ENCODE measurements around the gene BARX2. TPM values are rescaled to one million over a fixed set of nuclear protein-coding genes. Genes with fewer than 3 reads are reported as not detected.

Gene BARX2
- total RNA-seq, 4 donors from 2014 or later = 2.1 TPM; not detected in 3

DNA sequence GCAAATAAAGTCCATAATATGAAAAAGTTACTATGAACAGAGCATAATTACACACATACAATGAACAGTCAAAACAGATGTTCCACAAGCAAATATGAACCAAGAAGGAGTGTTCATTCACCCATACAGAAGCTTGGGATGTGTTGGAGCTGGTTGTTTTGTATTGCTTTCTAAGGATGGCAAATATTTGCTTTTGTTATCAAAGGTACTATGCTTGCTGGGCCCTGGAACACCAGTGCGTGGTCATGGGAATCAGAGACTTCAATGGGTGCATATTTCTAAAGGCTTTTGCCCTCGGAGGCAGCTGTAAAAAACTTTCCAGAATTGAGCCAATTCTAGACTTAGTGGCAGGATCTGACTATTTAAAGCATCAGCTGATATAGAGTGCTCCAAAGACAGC lies 85.1 kb downstream of the BARX2 start:
- no peak for ATAC-seq
- no peak overlapping the region for H3K4me3 ChIP-seq
- H3K9me3 ChIP-seq = no peaks in the 10 kb centered on the region
- TF ChIP-seq POLR2A (IDR thresholded peaks at IDR 0.05) = no peak
- TF ChIP-seq, protein P1, sequence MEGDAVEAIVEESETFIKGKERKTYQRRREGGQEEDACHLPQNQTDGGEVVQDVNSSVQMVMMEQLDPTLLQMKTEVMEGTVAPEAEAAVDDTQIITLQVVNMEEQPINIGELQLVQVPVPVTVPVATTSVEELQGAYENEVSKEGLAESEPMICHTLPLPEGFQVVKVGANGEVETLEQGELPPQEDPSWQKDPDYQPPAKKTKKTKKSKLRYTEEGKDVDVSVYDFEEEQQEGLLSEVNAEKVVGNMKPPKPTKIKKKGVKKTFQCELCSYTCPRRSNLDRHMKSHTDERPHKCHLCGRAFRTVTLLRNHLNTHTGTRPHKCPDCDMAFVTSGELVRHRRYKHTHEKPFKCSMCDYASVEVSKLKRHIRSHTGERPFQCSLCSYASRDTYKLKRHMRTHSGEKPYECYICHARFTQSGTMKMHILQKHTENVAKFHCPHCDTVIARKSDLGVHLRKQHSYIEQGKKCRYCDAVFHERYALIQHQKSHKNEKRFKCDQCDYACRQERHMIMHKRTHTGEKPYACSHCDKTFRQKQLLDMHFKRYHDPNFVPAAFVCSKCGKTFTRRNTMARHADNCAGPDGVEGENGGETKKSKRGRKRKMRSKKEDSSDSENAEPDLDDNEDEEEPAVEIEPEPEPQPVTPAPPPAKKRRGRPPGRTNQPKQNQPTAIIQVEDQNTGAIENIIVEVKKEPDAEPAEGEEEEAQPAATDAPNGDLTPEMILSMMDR (IDR thresholded peaks at IDR 0.05) = no peak
- no peak for TF ChIP-seq POLR2AphosphoS5 (IDR thresholded peaks at IDR 0.05)
- no peak for TF ChIP-seq EP300 (IDR thresholded peaks at IDR 0.05)
- peaks cover 29% of the 10 kb centered on the region for H3K27me3 ChIP-seq
- H3K36me3 ChIP-seq = no peaks in the 10 kb centered on the region
- H3K27ac ChIP-seq = no peak overlapping the region
- H3K4me1 ChIP-seq = no peaks in the 10 kb centered on the region
- WGBS, 2 donors (ENCODE audit: low coverage in 1 of 2) = 77 to 83% methylated on average over 2 of the region's 2 CpGs

GRCh38 chr11:129484068-129484467 lies 108.4 kb downstream of the BARX2 start:
- no peak for ATAC-seq
- no peak overlapping the region for H3K4me3 ChIP-seq

DNA sequence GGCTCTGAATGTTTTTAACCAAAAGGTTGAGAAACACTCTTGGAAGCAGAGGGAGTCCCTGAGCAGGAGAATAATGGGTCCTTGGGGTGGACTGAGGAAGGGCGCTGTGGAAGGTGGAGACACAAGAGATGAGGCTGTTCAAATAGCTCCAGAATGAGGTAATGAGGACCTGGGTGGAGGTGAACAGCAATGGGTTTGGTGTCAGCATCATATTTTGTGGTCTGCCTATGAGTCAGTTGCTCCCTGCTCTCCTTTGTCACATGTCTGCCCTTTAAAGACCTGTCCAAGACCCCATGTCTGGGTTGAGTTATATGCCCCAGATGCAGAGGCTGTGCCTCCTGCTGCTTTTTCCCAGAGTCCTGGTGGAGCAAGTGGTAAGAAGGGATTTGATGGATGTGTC lies 113.6 kb downstream of the BARX2 start:
- H3K9me3 ChIP-seq = peaks cover 0 to 4% (median 0%) of the 10 kb centered on the region in 3 donors
- TF ChIP-seq EP300 (IDR thresholded peaks at IDR 0.05) = no peak
- TF ChIP-seq, protein P1 (IDR thresholded peaks at IDR 0.05) = no peak
- no peak for TF ChIP-seq POLR2AphosphoS5 (IDR thresholded peaks at IDR 0.05)
- TF ChIP-seq POLR2A (IDR thresholded peaks at IDR 0.05) = no peak
- H3K4me3 ChIP-seq = no peak overlapping the region
- WGBS, 2 donors (ENCODE audit: low coverage in 1 of 2) = 86 to 91% methylated on average over 1 of the region's 1 CpG
- no peak overlapping the region for H3K27ac ChIP-seq
- no peaks in the 10 kb centered on the region for H3K27me3 ChIP-seq
- no peak for ATAC-seq
- no peaks in the 10 kb centered on the region for H3K36me3 ChIP-seq
- H3K4me1 ChIP-seq = no peaks in the 10 kb centered on the region

More at GRCh38 chr11:129484068-129484467, 108.4 kb downstream of the BARX2 start:
- TF ChIP-seq, protein P1 (IDR thresholded peaks at IDR 0.05) = no peak
- TF ChIP-seq POLR2A (IDR thresholded peaks at IDR 0.05) = no peak
- TF ChIP-seq POLR2AphosphoS5 (IDR thresholded peaks at IDR 0.05) = no peak
- H3K27ac ChIP-seq = no peak overlapping the region
- no peaks in the 10 kb centered on the region for H3K36me3 ChIP-seq
- 89 to 93% methylated on average over 1 of the region's 1 CpG for WGBS, 2 donors (ENCODE audit: low coverage in 1 of 2)
- H3K9me3 ChIP-seq = peaks cover 0 to 4% (median 0%) of the 10 kb centered on the region in 3 donors
- no peaks in the 10 kb centered on the region for H3K4me1 ChIP-seq
- H3K27me3 ChIP-seq = no peaks in the 10 kb centered on the region

DNA sequence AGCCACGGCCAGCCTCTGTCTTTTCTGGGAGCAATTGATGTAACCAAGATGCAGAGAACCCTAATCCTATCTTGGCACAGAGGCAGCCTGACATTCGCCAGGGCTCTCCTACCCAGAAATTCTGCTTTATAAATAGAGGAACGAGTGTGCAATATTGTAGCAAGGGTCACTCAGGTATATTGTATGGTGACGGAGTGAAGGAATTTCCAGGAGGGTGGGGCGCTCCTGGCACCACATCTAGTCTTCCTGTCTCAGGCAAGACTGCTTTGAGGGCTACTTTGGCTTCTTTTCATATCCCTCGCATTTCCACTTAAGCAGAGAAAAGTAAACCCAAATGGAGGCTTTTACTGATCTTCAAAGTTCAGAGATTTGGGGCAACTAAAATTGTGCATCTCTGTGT lies 114.4 kb downstream of the BARX2 start:
- Histone ChIP-seq H3K27ac (no peak overlapping the region), H3K4me1 (no peaks in the 10 kb centered on the region), H3K9me3 (peaks cover 0 to 4% (median 0%) of the 10 kb centered on the region in 3 donors), H3K36me3 (no peaks in the 10 kb centered on the region), H3K4me3 (no peak overlapping the region), H3K27me3 (no peaks in the 10 kb centered on the region)
- 61 to 78% methylated on average over 2 to 4 of the region's 6 CpGs for WGBS, 2 donors (ENCODE audit: low coverage in 1 of 2)
- no peak for ATAC-seq
- TF ChIP-seq EP300 (IDR thresholded peaks at IDR 0.05) = no peak

DNA sequence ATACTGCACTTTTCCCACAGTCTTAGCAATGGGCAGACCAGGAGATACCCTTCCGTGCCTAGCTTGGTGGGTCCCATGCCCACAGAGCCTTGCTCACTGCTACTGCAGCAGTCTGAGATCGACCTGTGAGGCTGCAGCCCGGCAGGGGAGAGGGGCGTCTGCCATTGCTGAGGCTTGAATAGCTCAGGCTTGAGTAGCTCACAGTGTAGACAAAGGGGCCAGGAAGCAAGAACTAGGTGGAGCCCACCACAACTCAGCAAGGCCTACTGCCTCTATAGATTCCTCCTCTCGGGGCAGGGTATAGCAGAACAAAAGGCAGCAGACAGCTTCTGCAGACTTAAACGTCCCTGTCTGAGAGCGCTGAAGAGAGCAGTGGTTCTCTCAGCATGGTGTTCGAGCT lies 118.1 kb downstream of the BARX2 start:
- Histone ChIP-seq H3K4me1 (no peaks in the 10 kb centered on the region), H3K27me3 (no peaks in the 10 kb centered on the region), H3K27ac (no peak overlapping the region), H3K4me3 (no peak overlapping the region), H3K36me3 (no peaks in the 10 kb centered on the region), H3K9me3 (no peaks in the 10 kb centered on the region)
- no peak for ATAC-seq
- WGBS, 2 donors (ENCODE audit: low coverage in 1 of 2) = 100% methylated on average over 1 of the region's 8 CpGs; no CpG with 5 or more reads in 1 of the 2 donors
- no peak for TF ChIP-seq EP300 (IDR thresholded peaks at IDR 0.05)
- TF ChIP-seq POLR2AphosphoS5 (IDR thresholded peaks at IDR 0.05) = no peak
- TF ChIP-seq, protein P1 (IDR thresholded peaks at IDR 0.05) = no peak
- TF ChIP-seq POLR2A (IDR thresholded peaks at IDR 0.05) = no peak

Other genes starting within 250 kb of the BARX2 start
- gene ARHGAP32, start 183.5 kb upstream of the BARX2 start, total RNA-seq = 10 to 100 TPM in 3 of 4 donors, 1 to 10 TPM in 1; 9.8 to 18.8 (median 16.2) TPM